CD4-positive, CD25-positive, alpha-beta regulatory T cell (primary cell): ENCODE results near the gene PRRX1. TPM values are rescaled to one million over a fixed set of nuclear protein-coding genes. Genes with fewer than 3 reads are reported as not detected.

Experiments used
- ATAC-seq, 2 donors: fragments of 150-1000 bp; cut with Tn5 transposase; one replicate each; pipeline ENCODE4 v1.10.0; 2021; ENCODE audit warnings: low read depth in 2 of 2, moderate number of reproducible peaks in 2 of 2, moderate library complexity in 1 of 2
- DNase-seq, 3 donors: peaks; one replicate each; pipeline versions ENCODE4 v3.0.0 to v3.0.0-alpha.2; 2012 to 2022; ENCODE audit warnings: mixed read lengths in 1 of 3
- H3K27ac ChIP-seq: one replicate; pipeline ENCODE4 v1.7.0; 2013; ENCODE audit warnings: mild to moderate bottlenecking, low read length; ENCODE audit not compliant: insufficient read depth, poor library complexity, severe bottlenecking
- H3K27me3 ChIP-seq: one replicate; pipeline ENCODE4 v1.7.0; 2013; ENCODE audit warnings: low read length; ENCODE audit not compliant: control insufficient read depth, insufficient read depth
- H3K36me3 ChIP-seq: one replicate; pipeline ENCODE4 v1.7.0; 2013; ENCODE audit warnings: mild to moderate bottlenecking, low read length, moderate library complexity; ENCODE audit not compliant: control insufficient read depth, insufficient read depth
- H3K4me1 ChIP-seq: 2 replicates; pipeline ENCODE4 v1.7.0; 2013; ENCODE audit warnings: mild to moderate bottlenecking, low read length; ENCODE audit not compliant: insufficient read depth, control insufficient read depth, poor library complexity, severe bottlenecking
- H3K4me3 ChIP-seq: one replicate; pipeline ENCODE4 v1.7.0; 2013; ENCODE audit warnings: low read depth, mild to moderate bottlenecking, low read length, moderate library complexity
- H3K9me3 ChIP-seq, 2 experiments: 1 replicate in 1 of 2; 2 replicates in 1 of 2; pipeline ENCODE4 v1.7.0; 2013; ENCODE audit warnings: low read length in 2 of 2, mild to moderate bottlenecking in 1 of 2, moderate library complexity in 1 of 2; ENCODE audit not compliant: control insufficient read depth in 2 of 2
- H3K27ac Mint-ChIP-seq, 3 donors: one replicate each; pipeline ENCODE4 v1.8.0; 2020 to 2022; ENCODE audit warnings: mild to moderate bottlenecking in 3 of 3, mixed read lengths in 3 of 3, moderate library complexity in 2 of 3
- H3K27me3 Mint-ChIP-seq: one replicate; pipeline ENCODE4 v1.8.0; 2022; ENCODE audit warnings: mild to moderate bottlenecking, mixed read lengths
- H3K36me3 Mint-ChIP-seq: one replicate; pipeline ENCODE4 v1.8.0; 2020; ENCODE audit warnings: mixed read lengths
- H3K4me1 Mint-ChIP-seq, 4 donors: one replicate each; pipeline ENCODE4 v1.8.0; 2020 to 2022; ENCODE audit warnings: mixed read lengths in 4 of 4, mild to moderate bottlenecking in 1 of 4
- H3K4me3 Mint-ChIP-seq, 4 donors: one replicate each; pipeline ENCODE4 v1.8.0; 2020 to 2022; ENCODE audit warnings: mild to moderate bottlenecking in 4 of 4, mixed read lengths in 4 of 4, moderate library complexity in 3 of 4
- H3K9me3 Mint-ChIP-seq, 7 donors: one replicate each; pipeline ENCODE4 v1.8.0; 2020 to 2022; ENCODE audit warnings: mixed read lengths in 7 of 7, mild to moderate bottlenecking in 3 of 7, moderate library complexity in 2 of 7
- polyA plus RNA-seq, 4 donors: library from polyadenylated mRNA; unstranded; fragments of 300-500 nt; fragmentation: Illumina TruSeq; gene quantifications; one replicate each; pipeline ENCODE4 v1.2.3, GENCODE V29; 2021
- total RNA-seq: library from RNA; stranded (reverse); gene quantifications from one replicate; pipeline ENCODE4 v1.2.3, GENCODE V29; 2022

PRRX1 gene
- total and polyA plus RNA-seq, 5 donors from 2014 or later: 0.11 to 1.3 TPM; not detected in 3

DNA sequence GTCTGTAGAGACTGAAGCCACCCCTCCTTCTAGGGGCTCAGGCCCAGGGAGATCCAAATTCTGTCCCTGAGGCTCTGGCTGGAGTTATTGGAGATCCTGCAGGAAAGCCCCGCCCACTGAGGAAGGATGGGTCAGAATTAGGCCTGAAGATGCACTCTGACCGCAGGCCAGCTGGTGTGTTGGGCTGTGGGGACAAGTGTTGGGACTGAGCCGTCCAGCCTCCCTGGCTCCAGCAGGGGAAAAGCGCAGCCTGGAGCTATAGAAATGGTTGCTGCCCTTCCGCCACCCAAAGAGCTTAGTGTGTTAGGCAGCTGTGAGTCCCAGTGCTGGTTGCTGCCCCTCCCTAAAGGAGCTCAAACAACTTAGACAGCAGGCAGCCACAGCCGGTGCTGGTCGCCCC is 33.0 kb upstream of the PRRX1 start:
- Mint-ChIP-seq H3K4me3 (no peak overlapping the region), H3K27ac (no peak overlapping the region), H3K36me3 (no peaks in the 10 kb centered on the region), H3K9me3 (peaks cover 0 to 7% (median 0%) of the 10 kb centered on the region in 7 donors), H3K4me1 (no peaks in the 10 kb centered on the region), H3K27me3 (peaks cover 11% of the 10 kb centered on the region)
- no peaks in the 10 kb centered on the region for H3K27me3 ChIP-seq
- no peaks in the 10 kb centered on the region for H3K4me1 ChIP-seq
- H3K9me3 ChIP-seq: no peaks in the 10 kb centered on the region
- no peak overlapping the region for H3K27ac ChIP-seq
- DNase-seq (no peak), ATAC-seq (no peak)
- no peaks in the 10 kb centered on the region for H3K36me3 ChIP-seq
- no peak overlapping the region for H3K4me3 ChIP-seq

DNA sequence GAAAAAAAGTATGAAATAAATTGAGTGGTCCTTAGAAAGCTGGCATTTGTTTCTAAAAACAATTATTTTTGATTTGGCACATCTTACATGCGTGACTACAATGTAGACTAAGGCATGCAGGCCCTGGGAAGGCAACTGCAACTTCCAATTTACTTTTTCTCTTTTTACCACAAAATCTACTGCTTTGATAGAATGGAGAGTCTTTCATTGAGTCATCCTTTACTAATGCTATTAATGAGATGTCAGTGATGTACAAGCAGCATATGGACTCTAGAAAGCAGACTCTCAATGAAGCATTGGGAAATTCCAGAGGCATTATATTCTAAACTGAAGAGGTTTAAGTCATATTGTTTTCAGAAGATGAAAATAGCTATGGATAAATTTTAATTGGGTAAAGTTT is 29.6 kb upstream of the PRRX1 start:
- no peak overlapping the region for H3K27ac Mint-ChIP-seq
- Histone ChIP-seq H3K27me3 (no peaks in the 10 kb centered on the region), H3K4me1 (no peaks in the 10 kb centered on the region), H3K27ac (no peak overlapping the region), H3K36me3 (no peaks in the 10 kb centered on the region), H3K4me3 (no peak overlapping the region), H3K9me3 (no peaks in the 10 kb centered on the region)
- peaks cover 0 to 5% (median 3%) of the 10 kb centered on the region in 7 donors for H3K9me3 Mint-ChIP-seq
- no peak for ATAC-seq
- DNase-seq: no peak
- H3K4me1 Mint-ChIP-seq: no peaks in the 10 kb centered on the region
- peaks cover 5% of the 10 kb centered on the region for H3K27me3 Mint-ChIP-seq
- no peak overlapping the region for H3K4me3 Mint-ChIP-seq
- H3K36me3 Mint-ChIP-seq: no peaks in the 10 kb centered on the region

DNA sequence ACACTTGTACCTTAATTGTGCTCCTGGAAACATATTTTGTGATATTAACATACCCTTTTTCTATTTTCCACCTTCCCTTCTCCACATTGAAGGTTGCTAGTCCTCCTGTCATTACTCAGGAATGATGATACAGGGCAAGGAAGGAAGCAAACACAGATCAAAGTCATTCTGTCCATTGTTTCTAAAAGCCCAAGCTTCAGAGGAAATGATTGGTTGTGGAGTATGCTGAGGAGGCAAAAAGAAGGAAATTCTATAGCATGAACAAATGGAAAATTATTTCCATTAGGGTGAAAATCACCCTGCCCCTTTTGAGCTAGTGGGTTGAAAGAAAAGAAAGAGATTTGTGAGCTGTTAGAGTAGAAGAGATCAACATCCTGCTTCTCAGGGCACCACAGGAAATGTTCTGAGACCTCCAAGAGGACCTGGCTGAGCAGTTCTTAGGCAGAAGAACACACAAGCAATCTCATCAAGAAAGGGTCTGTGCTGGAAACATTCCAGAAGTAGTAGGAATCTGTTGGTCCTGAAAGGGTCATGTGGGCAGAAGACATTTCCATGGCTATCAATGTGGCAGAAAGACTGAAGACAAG is 29.0 kb upstream of the PRRX1 start:
- Histone ChIP-seq H3K4me3 (no peak overlapping the region), H3K27me3 (no peaks in the 10 kb centered on the region), H3K36me3 (no peaks in the 10 kb centered on the region), H3K27ac (no peak overlapping the region), H3K4me1 (no peaks in the 10 kb centered on the region), H3K9me3 (no peaks in the 10 kb centered on the region)
- no peaks in the 10 kb centered on the region for H3K4me1 Mint-ChIP-seq
- H3K4me3 Mint-ChIP-seq: no peak overlapping the region
- ATAC-seq (no peak), DNase-seq (peak in 1 of 3 donors; percentile 34)
- no peak overlapping the region for H3K27ac Mint-ChIP-seq
- H3K9me3 Mint-ChIP-seq: peaks cover 0 to 5% (median 3%) of the 10 kb centered on the region in 7 donors
- H3K36me3 Mint-ChIP-seq: no peaks in the 10 kb centered on the region
- H3K27me3 Mint-ChIP-seq: no peaks in the 10 kb centered on the region

DNA sequence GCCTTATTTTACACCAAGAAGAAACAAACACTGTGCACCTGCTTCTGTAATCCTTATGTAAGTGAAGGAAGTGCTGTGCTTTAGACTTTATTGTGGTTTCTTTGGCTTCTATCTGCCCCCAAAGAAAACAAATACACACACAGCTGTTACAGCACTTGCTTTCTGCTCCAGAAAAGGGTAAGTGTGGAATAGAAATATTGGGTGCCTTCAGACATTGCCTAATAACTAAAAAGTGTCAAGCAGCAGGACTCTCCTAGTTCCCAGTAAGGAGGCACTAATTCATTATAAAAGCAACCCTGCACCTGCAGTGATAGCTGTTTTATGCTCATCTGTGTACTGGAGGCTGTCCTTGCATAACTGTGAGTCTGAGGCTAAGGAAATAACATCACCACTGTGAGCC is 23.4 kb upstream of the PRRX1 start:
- Mint-ChIP-seq H3K27ac (no peak overlapping the region), H3K36me3 (no peaks in the 10 kb centered on the region), H3K4me3 (no peak overlapping the region), H3K4me1 (peaks cover 0 to 8% (median 2%) of the 10 kb centered on the region in 4 donors), H3K27me3 (no peaks in the 10 kb centered on the region), H3K9me3 (peaks cover 0 to 5% (median 2%) of the 10 kb centered on the region in 7 donors)
- Histone ChIP-seq H3K4me1 (no peaks in the 10 kb centered on the region), H3K4me3 (no peak overlapping the region), H3K27me3 (no peaks in the 10 kb centered on the region), H3K27ac (no peak overlapping the region), H3K9me3 (no peaks in the 10 kb centered on the region), H3K36me3 (no peaks in the 10 kb centered on the region)
- DNase-seq (peak in 1 of 3 donors; percentile 26), ATAC-seq (no peak)

DNA sequence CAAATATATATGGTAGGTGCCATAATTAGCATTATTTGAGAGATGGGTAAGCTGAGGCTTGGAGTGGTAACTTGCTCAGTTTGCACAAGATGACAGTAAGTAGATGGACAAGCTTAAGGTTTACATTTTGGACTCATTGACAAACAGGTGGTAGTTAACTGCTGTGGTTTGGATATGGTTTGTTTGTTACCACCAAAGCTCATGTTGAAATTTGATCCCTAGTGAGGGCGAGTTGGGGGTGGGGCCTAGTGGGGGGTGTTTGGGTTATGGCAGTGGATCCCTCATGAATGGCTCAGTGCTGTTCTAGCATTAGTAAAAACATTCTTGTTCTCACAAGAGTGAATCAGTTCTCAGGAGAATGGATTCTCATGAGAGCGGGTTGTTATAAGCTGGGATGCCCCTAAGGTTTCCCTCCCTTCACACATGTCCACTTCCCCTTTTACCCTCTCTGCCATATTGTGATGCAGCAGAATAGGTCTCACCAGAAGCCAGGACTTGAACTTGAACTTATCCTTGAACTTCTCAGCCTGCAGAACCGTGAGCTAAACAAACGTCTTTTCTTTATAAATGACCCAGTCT is 6.6 kb upstream of the PRRX1 start:
- Histone ChIP-seq H3K36me3 (no peaks in the 10 kb centered on the region), H3K9me3 (no peaks in the 10 kb centered on the region), H3K27me3 (peaks cover 22% of the 10 kb centered on the region), H3K27ac (no peak overlapping the region), H3K4me1 (no peaks in the 10 kb centered on the region), H3K4me3 (no peak overlapping the region)
- no peak for ATAC-seq
- Mint-ChIP-seq H3K27me3 (peaks cover 80% of the 10 kb centered on the region), H3K4me1 (peaks cover 0 to 8% (median 4%) of the 10 kb centered on the region in 4 donors), H3K4me3 (no peak overlapping the region), H3K36me3 (no peaks in the 10 kb centered on the region), H3K27ac (no peak overlapping the region), H3K9me3 (peaks cover 0 to 5% (median 0%) of the 10 kb centered on the region in 7 donors)
- no peak for DNase-seq

DNA sequence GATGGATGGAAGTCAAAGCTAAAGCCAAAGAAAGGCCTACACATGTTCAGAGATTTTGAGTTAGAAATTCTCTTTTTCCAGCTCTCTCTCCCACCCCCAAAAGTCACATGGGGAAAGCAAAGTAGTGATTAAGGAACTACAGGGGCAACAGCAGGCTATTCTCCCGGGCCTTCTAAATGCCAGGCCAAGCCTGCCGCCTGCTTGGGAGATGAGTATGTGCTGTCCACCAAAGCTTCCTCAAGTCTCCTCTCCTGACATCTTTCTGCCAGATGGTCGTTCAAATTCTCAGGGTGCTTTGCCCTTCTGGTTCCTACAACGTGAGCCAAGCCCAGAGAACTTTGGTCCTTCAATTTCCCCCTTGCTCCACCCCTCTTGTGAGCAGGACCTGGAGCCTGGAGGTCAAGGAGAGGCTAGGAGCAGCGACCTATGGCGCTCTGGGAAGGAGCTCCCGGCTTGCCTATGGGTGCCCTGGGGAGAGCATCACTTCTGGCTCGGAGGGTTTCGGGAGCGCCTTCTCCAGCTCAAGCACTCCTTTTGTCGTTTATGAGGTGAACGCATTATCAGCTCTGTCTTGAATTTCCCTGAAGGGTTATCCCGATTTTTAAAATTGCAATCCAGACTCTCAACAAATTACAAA is 4.4 kb upstream of the PRRX1 start:
- DNase-seq: no peak
- H3K36me3 Mint-ChIP-seq: no peaks in the 10 kb centered on the region
- Histone ChIP-seq H3K27ac (no peak overlapping the region), H3K36me3 (no peaks in the 10 kb centered on the region), H3K27me3 (peaks cover 30% of the 10 kb centered on the region), H3K4me3 (no peak overlapping the region), H3K9me3 (no peaks in the 10 kb centered on the region), H3K4me1 (no peaks in the 10 kb centered on the region)
- ATAC-seq: no peak
- H3K9me3 Mint-ChIP-seq: peaks cover 0 to 2% (median 0%) of the 10 kb centered on the region in 7 donors
- H3K27me3 Mint-ChIP-seq: peaks cover 92% of the 10 kb centered on the region
- no peak overlapping the region for H3K4me3 Mint-ChIP-seq
- H3K4me1 Mint-ChIP-seq: peaks cover 0 to 11% (median 5%) of the 10 kb centered on the region in 4 donors
- H3K27ac Mint-ChIP-seq: no peak overlapping the region

DNA sequence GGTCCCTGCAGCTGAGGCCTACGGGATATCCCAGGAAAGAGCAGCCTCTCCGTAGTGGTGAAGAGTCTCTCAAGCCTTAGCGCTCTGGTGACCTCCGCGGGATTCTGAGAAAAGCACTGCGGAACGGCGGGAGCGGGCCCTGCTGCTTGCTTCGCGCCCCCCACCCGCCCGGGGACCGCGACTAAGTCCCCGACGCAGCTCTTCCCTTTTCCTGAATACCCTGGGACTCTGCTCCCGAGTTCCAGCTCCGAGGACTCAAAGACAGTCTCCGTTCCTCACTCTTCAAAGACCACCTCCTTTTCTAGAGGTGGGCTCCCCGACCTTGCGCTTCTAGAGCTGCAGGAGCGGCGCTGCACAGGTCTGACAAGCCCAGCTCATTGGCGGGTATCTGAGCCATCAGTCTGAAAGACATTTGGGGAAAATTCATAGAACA is 3.6 kb upstream of the PRRX1 start:
- Mint-ChIP-seq H3K27me3 (peaks cover 95% of the 10 kb centered on the region), H3K4me3 (no peak overlapping the region), H3K36me3 (no peaks in the 10 kb centered on the region), H3K4me1 (peaks cover 0 to 15% (median 7%) of the 10 kb centered on the region in 4 donors), H3K9me3 (peaks cover 0 to 5% (median 0%) of the 10 kb centered on the region in 7 donors), H3K27ac (peak overlapping the region in 1 of 3 donors; percentile 56)
- Histone ChIP-seq H3K27me3 (peaks cover 30% of the 10 kb centered on the region), H3K36me3 (no peaks in the 10 kb centered on the region), H3K4me1 (no peaks in the 10 kb centered on the region), H3K4me3 (no peak overlapping the region), H3K9me3 (no peaks in the 10 kb centered on the region), H3K27ac (no peak overlapping the region)
- no peak for DNase-seq
- ATAC-seq: no peak
